T-helper 1 cell treated with Interleukin-12 subunit alpha and Interleukin-12 subunit beta and Interleukin-4 antibody, amounts not matched to agents 30 μg/mL and 1 μg/mL, for 36 hours (primary cell): ENCODE data around the gene ALS2.

ENCODE experiments used
- H3K27ac Mint-ChIP-seq: one replicate; pipeline ENCODE4 v1.8.0; 2021; ENCODE audit warnings: mild to moderate bottlenecking, mixed read lengths
- H3K27me3 Mint-ChIP-seq: one replicate; pipeline ENCODE4 v1.8.0; 2021; ENCODE audit warnings: low read depth, mixed read lengths
- H3K36me3 Mint-ChIP-seq: one replicate; pipeline ENCODE4 v1.8.0; 2021; ENCODE audit warnings: low read depth, mixed read lengths
- H3K4me1 Mint-ChIP-seq: one replicate; pipeline ENCODE4 v1.8.0; 2021; ENCODE audit warnings: low read depth, mixed read lengths
- H3K4me3 Mint-ChIP-seq: one replicate; pipeline ENCODE4 v1.8.0; 2021; ENCODE audit warnings: mild to moderate bottlenecking, moderate library complexity, mixed read lengths
- H3K9me3 Mint-ChIP-seq: one replicate; pipeline ENCODE4 v1.8.0; 2021; ENCODE audit warnings: mixed read lengths

Gene ALS2

DNA sequence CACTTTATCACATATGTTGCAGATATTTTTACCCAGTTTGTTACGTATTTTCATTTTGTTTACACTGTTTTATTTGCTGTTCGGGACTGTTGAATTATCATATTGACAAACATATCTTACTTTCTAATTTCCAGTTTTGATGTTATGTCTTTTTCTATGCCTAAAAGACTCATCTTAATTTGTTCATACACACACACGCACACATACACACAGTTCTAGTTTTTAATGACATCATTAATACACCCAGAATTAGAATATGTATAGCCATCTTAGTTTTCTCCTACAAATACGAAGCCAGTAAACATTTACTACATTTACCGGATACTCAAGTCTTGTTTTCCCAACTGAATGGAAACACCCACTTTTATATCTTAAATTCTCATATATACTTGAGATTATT is 29.2 kb downstream of the ALS2 start:
- Mint-ChIP-seq H3K27ac (no peak overlapping the region), H3K4me3 (no peak overlapping the region), H3K27me3 (no peaks in the 10 kb centered on the region), H3K36me3 (no peaks in the 10 kb centered on the region), H3K9me3 (no peaks in the 10 kb centered on the region), H3K4me1 (no peaks in the 10 kb centered on the region)

DNA sequence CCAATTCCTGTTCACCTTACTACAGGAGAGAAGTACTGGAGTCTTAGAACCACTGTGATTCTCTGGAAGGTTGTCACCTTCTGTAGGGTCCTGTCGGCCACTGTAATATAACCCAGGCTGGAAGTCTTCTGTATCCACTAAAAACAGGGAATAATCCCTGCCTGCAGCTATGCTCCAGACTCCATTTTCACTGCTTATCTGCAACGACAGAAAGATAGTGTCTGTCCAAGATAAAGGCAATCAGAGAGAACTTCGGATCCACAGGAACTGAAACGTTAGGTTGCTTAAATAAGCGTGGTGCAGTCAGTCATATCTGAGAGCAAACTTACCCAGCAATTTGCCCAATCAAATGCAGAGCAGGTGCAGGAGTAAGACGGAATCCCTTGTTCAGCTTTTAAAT is 34.2 kb downstream of the ALS2 start:
- Mint-ChIP-seq H3K36me3 (peaks cover 4% of the 10 kb centered on the region), H3K9me3 (no peaks in the 10 kb centered on the region), H3K4me3 (no peak overlapping the region), H3K27ac (no peak overlapping the region), H3K27me3 (no peaks in the 10 kb centered on the region), H3K4me1 (no peaks in the 10 kb centered on the region)

DNA sequence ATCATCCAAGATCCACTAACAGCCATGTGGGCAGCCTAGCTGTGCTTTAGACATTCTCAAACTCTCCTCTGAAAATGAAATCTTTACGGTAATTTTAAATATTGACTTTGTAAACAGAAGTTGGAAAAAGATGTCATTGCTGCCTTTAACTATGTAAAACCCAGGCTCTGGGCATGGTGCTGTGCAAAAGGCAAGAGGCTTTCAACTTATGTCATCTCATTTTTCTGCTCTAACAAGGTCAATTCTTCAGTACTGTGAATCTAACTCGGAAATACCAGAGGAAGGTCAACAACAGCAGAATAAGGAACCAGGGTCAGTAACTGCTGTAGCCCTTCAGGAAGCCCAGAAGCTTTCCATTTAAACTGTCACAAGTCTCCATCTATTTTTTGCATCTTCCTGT is 45.2 kb downstream of the ALS2 start:
- Mint-ChIP-seq H3K9me3 (peaks cover 4% of the 10 kb centered on the region), H3K27ac (no peak overlapping the region), H3K27me3 (no peaks in the 10 kb centered on the region), H3K4me3 (no peak overlapping the region), H3K4me1 (peaks cover 5% of the 10 kb centered on the region), H3K36me3 (peaks cover 20% of the 10 kb centered on the region)

DNA sequence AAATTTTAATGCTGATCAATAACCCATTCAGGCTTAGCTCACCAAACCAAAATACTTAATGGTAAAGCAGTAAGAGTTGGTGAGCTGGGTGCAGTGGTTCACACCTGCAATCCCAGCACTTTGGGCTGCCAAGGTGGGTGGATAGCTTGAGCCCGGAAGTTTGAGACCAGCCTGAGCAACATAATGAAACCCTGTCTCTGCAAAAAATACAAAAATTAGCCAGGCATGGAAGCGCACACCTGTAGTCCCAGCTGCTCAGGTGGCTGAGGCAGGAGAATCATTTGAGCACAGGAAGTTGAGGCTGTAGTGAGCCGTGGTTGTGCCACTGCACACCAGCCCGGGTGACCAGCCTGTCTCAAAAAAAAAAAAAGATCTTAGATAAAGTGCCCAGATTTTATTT is 46.6 kb downstream of the ALS2 start:
- Mint-ChIP-seq H3K27me3 (no peaks in the 10 kb centered on the region), H3K36me3 (peaks cover 20% of the 10 kb centered on the region), H3K4me1 (peaks cover 5% of the 10 kb centered on the region)

DNA sequence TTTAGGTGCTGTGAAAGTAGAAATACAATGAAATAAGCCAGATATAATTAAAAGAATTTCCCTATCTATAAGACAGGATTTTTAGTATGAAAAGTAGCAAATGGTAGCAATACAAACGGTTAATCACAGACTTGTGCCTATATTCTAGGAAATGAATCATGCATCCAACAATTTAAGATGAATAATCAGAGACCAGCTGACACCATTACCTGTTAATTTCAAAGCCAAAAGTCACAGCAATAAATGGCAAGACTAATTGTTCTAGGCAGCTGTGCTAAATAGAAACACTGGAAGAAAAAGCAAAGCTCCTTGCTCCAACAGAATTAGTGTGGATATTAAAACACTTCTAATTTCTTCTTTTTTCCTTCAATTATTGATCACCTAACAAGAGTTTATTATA is 47.2 kb downstream of the ALS2 start:
- Mint-ChIP-seq H3K27ac (no peak overlapping the region), H3K4me1 (peaks cover 5% of the 10 kb centered on the region), H3K4me3 (no peak overlapping the region), H3K27me3 (no peaks in the 10 kb centered on the region), H3K9me3 (peaks cover 4% of the 10 kb centered on the region), H3K36me3 (peaks cover 19% of the 10 kb centered on the region)

More for the DNA sequence above, 46.6 kb downstream of the ALS2 start:
- Mint-ChIP-seq H3K4me3 (no peak overlapping the region), H3K9me3 (peaks cover 4% of the 10 kb centered on the region), H3K27ac (no peak overlapping the region)

DNA sequence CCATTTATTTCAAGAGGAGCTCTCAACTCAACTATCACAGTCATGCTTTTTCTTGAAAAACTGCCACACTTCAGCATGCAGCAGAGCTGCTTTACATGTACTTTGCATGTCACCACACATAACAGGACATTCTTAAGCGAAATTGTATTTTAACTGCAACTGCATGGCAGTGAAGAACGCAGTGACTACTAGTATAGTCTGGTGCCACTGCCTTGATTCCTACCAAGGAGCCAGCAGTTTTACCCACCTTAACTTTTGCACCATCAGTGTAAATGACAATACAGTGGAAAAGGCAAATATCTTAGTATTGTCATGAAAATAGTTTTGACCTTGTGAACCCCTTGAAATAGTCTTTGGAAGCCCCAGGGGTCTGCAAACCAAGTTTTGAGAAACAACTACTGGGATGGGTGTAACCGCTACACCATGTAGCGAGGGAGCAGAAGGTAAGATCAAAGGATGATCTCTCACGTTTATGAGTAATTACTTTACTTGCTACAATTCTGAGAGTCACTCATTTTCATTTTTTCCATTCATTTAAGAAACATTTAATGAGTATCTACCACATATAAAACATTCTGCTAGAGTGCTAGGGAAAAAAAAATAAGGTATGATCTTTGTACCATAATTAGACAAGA is 50.0 kb downstream of the ALS2 start:
- Mint-ChIP-seq H3K27ac (no peak overlapping the region), H3K4me1 (peaks cover 4% of the 10 kb centered on the region), H3K9me3 (peaks cover 4% of the 10 kb centered on the region), H3K27me3 (no peaks in the 10 kb centered on the region), H3K4me3 (no peak overlapping the region), H3K36me3 (peaks cover 12% of the 10 kb centered on the region)

DNA sequence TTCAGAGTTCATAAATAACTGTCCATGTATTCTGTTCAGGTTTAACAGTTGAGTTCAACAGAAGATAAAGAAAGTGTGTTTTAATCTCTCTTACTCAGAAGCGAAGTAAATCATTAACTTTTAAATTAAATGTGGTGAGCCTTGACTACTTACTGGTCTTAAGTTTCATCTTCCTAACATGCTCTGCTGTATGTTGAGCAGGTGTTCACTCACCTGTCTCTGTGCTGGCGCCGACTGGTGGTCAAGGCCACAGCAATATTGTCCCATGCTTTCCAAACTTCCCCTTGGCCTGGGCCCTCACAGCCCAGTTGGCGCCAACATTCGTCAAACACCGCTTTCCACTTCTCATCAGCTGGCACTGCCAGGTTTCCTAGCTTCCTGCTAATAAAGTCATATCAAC is 65.3 kb downstream of the ALS2 start:
- Mint-ChIP-seq H3K27me3 (no peaks in the 10 kb centered on the region), H3K36me3 (peaks cover 30% of the 10 kb centered on the region), H3K4me3 (no peak overlapping the region), H3K27ac (no peak overlapping the region), H3K4me1 (peaks cover 2% of the 10 kb centered on the region), H3K9me3 (peaks cover 11% of the 10 kb centered on the region)

DNA sequence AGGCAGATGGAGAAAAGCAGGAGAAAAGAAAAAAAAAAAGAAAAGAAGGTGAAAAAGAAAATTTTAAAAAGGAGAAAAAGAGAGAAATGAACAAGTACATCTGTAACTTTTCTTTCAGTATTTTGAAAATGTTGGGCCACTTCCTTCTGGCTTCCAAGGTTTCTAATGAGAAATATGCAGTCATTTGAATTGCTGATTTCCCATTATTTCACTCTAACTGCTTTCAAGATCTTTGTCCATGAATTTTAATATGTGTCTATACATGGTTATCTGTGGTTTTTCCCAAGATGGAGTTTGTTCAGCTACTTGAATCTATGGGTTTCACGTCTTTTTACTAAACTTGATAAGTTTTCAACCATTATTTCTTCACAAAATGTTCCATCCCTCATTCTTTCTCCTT is 68.0 kb downstream of the ALS2 start:
- no peak overlapping the region for H3K4me3 Mint-ChIP-seq
- no peak overlapping the region for H3K27ac Mint-ChIP-seq
- H3K27me3 Mint-ChIP-seq: no peaks in the 10 kb centered on the region
- H3K4me1 Mint-ChIP-seq: peaks cover 2% of the 10 kb centered on the region
- no peaks in the 10 kb centered on the region for H3K9me3 Mint-ChIP-seq
- peaks cover 18% of the 10 kb centered on the region for H3K36me3 Mint-ChIP-seq

DNA sequence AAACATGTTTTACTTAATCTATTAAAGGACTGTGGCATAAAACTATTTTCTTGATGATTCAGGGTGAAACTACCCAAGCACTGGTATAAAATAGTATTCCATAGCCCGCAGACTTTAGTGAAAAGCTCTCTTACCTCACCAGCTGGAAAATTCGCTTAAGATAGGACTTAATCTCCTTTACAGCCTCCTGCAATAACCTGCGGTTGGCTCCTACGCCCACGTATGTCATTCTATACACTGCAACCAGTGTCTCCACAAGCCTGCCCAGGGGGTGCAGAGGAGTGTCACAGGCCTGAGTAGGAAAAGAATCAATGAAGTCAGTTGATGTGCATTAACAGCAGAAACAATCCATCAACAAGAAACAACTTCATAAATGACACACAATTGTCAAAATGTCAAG is 71.0 kb downstream of the ALS2 start:
- Mint-ChIP-seq H3K9me3 (no peaks in the 10 kb centered on the region), H3K36me3 (peaks cover 13% of the 10 kb centered on the region), H3K4me3 (no peak overlapping the region), H3K27ac (no peak overlapping the region), H3K4me1 (no peaks in the 10 kb centered on the region), H3K27me3 (no peaks in the 10 kb centered on the region)

DNA sequence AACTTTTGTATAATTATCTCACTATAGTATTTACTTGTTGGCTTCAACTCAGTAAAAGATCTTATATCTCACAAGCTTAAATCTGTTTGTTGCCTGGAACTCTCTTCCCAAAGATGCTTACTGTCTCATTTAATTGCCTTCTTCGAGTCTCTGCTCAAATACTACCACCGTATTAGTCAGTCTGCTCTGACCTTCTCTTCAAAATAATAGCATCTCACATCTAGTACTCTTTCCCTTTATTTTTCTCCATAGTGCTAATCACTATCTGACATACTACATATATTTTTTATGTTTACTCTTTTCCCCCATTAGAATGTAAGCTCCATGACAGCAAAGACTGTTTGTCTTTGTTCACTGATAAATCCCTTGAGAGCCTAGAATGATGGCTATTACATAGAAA is 71.7 kb downstream of the ALS2 start:
- H3K4me1 Mint-ChIP-seq: no peaks in the 10 kb centered on the region
- H3K9me3 Mint-ChIP-seq: no peaks in the 10 kb centered on the region
- no peak overlapping the region for H3K27ac Mint-ChIP-seq
- H3K27me3 Mint-ChIP-seq: no peaks in the 10 kb centered on the region
- no peak overlapping the region for H3K4me3 Mint-ChIP-seq
- peaks cover 14% of the 10 kb centered on the region for H3K36me3 Mint-ChIP-seq

DNA sequence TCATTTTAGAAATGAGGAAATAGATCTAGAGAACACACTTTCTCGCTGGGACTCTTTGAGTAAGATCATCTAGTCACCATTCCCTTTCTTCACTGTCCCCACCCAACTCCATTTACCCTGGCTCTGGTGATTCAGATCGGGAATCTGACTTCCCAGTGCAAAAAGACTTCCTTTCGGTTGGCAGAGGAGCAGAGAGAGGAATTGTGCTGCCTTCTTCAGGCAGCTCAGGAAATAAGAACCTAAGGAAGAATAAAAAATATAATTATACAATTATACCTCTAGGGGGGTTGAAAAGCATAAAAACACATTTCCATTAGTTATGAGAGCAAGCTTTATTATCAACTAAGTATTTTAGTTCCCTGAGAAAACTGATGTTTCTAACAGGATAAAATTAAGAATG is 73.0 kb downstream of the ALS2 start:
- H3K4me3 Mint-ChIP-seq: no peak overlapping the region
- no peaks in the 10 kb centered on the region for H3K4me1 Mint-ChIP-seq
- no peak overlapping the region for H3K27ac Mint-ChIP-seq
- H3K9me3 Mint-ChIP-seq: no peaks in the 10 kb centered on the region
- peaks cover 13% of the 10 kb centered on the region for H3K36me3 Mint-ChIP-seq
- H3K27me3 Mint-ChIP-seq: no peaks in the 10 kb centered on the region

DNA sequence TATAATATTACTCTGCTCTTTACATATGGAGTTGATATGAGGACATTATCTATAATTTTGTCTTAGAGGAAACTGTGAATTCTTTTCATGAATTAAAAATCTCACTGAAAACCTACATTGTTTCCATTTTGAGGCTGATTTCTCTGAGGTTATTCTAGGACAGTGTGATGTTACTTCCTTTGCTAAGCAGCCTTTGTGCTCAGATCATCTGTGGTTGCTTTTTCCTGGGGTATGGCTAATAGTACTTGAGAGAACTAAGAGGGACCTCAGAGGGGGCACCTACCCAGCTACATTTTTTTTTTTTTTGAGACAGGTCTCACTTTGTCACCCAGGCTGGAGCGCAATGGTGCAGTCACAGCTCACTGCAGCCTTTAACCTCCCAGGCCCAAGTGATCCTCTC is 73.6 kb downstream of the ALS2 start:
- Mint-ChIP-seq H3K4me1 (no peaks in the 10 kb centered on the region), H3K4me3 (no peak overlapping the region), H3K36me3 (peaks cover 13% of the 10 kb centered on the region), H3K9me3 (no peaks in the 10 kb centered on the region), H3K27ac (no peak overlapping the region), H3K27me3 (no peaks in the 10 kb centered on the region)

DNA sequence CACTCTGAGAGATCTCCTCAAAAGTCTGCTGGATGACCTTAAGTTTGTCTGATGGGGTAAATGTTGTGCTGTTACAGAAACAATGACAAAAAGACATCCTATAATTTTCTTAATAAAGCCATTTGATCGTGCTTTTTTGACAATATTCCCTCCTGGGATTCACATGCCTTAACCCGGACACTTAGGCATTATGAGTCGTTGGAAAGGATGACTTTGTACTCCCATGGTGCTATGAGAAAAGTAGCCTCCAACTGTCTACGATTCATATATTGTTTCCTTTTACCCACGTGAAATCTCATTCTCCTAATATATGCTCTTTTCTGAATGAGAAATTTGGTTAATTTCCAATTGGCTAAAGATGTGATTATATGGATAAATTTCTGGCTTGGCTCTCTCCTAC is 76.2 kb downstream of the ALS2 start:
- Mint-ChIP-seq H3K27me3 (no peaks in the 10 kb centered on the region), H3K4me3 (no peak overlapping the region), H3K4me1 (no peaks in the 10 kb centered on the region), H3K9me3 (no peaks in the 10 kb centered on the region), H3K36me3 (peaks cover 11% of the 10 kb centered on the region), H3K27ac (no peak overlapping the region)

DNA sequence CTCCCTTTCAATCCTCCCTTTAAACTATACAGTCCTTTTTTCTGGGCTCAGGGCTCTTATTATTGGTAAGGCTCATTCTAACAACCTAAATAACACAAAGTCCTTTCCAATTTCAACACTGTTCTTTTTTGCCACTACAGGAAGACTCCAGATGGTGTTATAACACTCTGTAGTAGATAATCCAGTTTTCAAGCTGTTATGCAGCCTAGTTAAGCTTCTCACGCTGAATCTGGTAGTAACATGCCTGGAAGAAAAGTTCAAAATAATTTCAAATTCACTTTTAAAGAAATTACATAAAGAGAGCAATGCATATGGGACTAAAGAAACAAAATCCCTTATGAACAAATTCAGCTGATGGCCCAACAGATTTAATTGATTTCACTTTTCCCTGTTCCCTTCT is 79.1 kb downstream of the ALS2 start:
- Mint-ChIP-seq H3K4me1 (peaks cover 2% of the 10 kb centered on the region), H3K9me3 (no peaks in the 10 kb centered on the region), H3K27me3 (no peaks in the 10 kb centered on the region), H3K4me3 (no peak overlapping the region), H3K36me3 (peaks cover 11% of the 10 kb centered on the region), H3K27ac (no peak overlapping the region)

DNA sequence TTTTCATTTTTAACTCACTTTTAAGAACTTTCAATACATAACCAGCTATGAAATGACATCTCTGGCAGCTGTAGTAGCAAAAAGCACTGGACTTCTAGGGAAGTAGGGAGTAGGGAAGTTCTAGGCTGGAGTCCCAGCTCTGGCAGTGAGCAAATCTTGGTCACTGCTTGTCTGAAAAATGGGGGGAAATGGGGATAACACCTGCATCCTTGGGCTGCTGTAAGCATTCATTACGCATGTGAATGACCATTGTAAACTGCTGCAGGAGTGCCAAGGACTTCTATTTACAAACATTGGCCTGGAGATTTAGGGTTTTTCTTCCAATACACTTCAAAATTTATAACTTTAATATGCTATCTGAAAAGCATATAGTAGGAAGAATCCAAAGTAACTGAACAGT is 81.3 kb downstream of the ALS2 start:
- H3K9me3 Mint-ChIP-seq: no peaks in the 10 kb centered on the region
- H3K4me1 Mint-ChIP-seq: peaks cover 2% of the 10 kb centered on the region
- no peak overlapping the region for H3K27ac Mint-ChIP-seq
- peaks cover 6% of the 10 kb centered on the region for H3K36me3 Mint-ChIP-seq
- no peaks in the 10 kb centered on the region for H3K27me3 Mint-ChIP-seq
- H3K4me3 Mint-ChIP-seq: no peak overlapping the region
